Activated T-helper 2 cell treated with anti-CD3 and anti-CD28 coated beads, Interferon-gamma antibody, Interleukin-2, Interleukin-4, amounts not matched to agents 10 μg/mL and 5 μg/mL and 100 μg/mL, durations not matched to agents 14 hours and 24 hours and 36 hours (primary cell): ENCODE results near the gene ULK3. TPM values are rescaled to one million over a fixed set of nuclear protein-coding genes. Genes with fewer than 3 reads are reported as not detected.

ENCODE experiments used
- DNase-seq: peaks from one replicate; pipeline ENCODE4 v3.0.0; 2021; ENCODE audit warnings: low spot score
- H3K27ac Mint-ChIP-seq: one replicate; pipeline ENCODE4 v1.8.0; 2021; ENCODE audit warnings: mixed read lengths
- H3K27me3 Mint-ChIP-seq: one replicate; pipeline ENCODE4 v1.8.0; 2021; ENCODE audit warnings: low read depth, mixed read lengths
- H3K36me3 Mint-ChIP-seq: one replicate; pipeline ENCODE4 v1.8.0; 2021; ENCODE audit warnings: low read depth, mixed read lengths
- H3K4me1 Mint-ChIP-seq: one replicate; pipeline ENCODE4 v1.8.0; 2021; ENCODE audit warnings: low read depth, mixed read lengths
- H3K4me3 Mint-ChIP-seq: one replicate; pipeline ENCODE4 v1.8.0; 2021; ENCODE audit warnings: low read depth, mild to moderate bottlenecking, moderate library complexity, mixed read lengths
- H3K9me3 Mint-ChIP-seq: one replicate; pipeline ENCODE4 v1.8.0; 2021; ENCODE audit warnings: mixed read lengths
- intact Hi-C: fragments of 100-400 bp; cut with micrococcal nuclease; formaldehyde crosslinking; loops from one replicate; pipeline ENCODE4 v1.15.1; 2023
- total RNA-seq: library from RNA; stranded (reverse); gene quantifications from 2 replicates; pipeline ENCODE4 v1.2.3, GENCODE V29; 2022

Gene ULK3
- total RNA-seq, 1 donor from 2014 or later = 47.7 TPM

DNA sequence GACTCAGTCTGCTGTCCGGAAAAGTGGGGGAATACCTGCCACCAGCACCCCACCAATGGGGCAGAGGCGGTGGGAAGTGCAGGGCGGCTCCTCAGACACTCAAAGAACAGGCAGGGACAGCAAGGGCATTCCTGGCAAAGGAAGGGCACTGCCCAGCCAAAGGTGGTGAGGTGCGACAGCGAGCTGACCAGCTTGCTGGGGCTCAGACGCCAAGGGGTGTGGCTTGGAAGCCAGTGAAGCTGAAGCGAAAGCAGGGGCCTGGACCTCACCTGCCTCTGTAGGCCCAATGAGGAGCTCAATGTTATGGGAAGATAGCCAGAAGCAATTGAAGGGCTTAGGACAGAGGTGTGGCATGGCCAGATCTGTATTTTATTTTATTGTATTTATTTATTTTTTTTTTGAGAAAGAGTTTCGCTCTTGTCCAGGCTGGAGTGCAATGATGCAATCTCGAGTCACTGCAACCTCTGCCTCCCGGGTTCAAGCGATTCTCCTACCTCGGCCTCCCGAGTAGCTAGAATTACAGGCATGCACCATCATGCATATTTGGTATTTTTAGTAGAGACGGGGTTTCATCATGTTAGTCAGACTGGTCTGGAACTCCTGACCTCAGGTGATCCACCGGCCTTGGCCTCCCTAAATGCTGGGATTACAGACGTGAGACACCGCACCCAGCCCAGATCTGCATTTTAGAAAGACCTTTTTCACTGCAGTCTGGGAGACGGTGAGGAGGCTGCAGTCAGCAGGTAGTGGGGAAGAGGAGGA lies 34.7 kb downstream of the ULK3 start:
- no peak for DNase-seq
- intact Hi-C loops = no loop called here
- Mint-ChIP-seq H3K9me3 (no peaks in the 10 kb centered on the region), H3K4me3 (no peak overlapping the region), H3K4me1 (peaks cover 10% of the 10 kb centered on the region), H3K27ac (no peak overlapping the region), H3K36me3 (peaks cover 14% of the 10 kb centered on the region), H3K27me3 (peaks cover 2% of the 10 kb centered on the region)

DNA sequence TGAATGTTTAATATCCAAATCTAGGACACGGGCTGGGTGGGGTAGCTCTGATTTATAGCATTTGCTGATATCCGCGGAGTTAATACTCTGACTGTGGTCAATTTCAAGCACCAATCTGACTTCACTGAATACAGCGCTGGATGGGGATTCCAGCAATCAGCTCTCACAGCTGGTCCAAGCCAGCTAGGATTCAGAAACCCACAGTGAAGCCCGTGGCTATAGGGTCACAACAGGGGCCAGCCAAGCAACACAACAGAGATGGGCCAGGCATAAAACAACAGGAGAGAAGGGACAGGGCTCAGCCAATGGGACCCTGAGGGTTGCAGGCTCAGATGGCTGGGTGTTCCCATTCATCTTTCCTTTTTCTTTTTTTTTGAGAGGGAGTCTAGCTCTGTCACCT lies 35.7 kb downstream of the ULK3 start:
- Mint-ChIP-seq H3K27me3 (no peaks in the 10 kb centered on the region), H3K27ac (no peak overlapping the region), H3K36me3 (peaks cover 22% of the 10 kb centered on the region), H3K9me3 (no peaks in the 10 kb centered on the region), H3K4me3 (no peak overlapping the region), H3K4me1 (peaks cover 10% of the 10 kb centered on the region)
- intact Hi-C loops = no loop called here
- no peak for DNase-seq

DNA sequence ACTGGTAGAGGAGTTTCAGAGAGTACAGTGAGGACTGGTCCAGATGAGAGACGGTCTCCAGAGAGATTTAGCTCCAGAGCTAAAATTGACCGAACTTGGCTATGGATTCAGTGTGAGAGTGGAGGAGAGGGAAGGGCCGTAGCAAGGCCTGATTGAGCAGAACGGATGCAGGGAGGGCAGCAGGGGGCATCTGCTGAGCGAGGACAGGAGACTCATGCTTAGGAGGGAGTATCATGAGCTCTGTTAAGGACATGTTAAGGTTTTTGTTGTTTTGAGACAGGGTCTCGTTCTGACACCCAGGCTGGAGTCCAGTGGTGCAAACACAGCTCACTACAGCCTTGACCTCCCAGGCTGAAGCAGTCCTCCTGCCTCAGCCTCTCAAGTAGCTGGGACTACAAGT lies 38.0 kb downstream of the ULK3 start:
- no peaks in the 10 kb centered on the region for H3K27me3 Mint-ChIP-seq
- H3K36me3 Mint-ChIP-seq = peaks cover 44% of the 10 kb centered on the region
- H3K9me3 Mint-ChIP-seq = no peaks in the 10 kb centered on the region
- DNase-seq = no peak
- no peak overlapping the region for H3K4me3 Mint-ChIP-seq
- H3K4me1 Mint-ChIP-seq = peaks cover 13% of the 10 kb centered on the region
- peak overlapping the region; percentile 36 for H3K27ac Mint-ChIP-seq
- intact Hi-C loops = no loop called here

DNA sequence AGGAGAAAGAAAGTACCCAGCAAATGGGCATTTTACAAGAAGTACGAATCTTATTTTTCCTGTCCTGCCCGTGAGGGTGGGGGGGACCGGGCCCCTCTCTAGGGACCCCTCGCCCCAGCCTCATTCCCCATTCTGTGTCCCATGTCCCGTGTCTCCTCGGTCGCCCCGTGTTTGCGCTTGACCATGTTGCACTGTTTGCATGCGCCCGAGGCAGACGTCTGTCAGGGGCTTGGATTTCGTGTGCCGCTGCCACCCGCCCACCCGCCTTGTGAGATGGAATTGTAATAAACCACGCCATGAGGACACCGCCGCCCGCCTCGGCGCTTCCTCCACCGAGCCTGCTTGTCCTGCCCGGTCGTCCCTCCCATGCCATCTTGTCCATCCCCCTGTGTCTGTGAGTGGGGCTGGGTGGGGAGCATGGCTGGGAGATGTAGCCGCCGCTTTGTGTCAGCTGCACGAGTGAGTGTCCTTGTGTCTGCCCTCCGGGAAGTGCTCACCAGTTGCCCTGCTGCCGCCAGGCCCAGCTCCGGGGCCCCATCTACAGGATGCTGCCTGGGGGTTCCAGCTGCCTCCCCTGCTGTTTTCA lies 40.0 kb downstream of the ULK3 start:
- intact Hi-C loops = no loop called here
- Mint-ChIP-seq H3K27ac (no peak overlapping the region), H3K9me3 (no peaks in the 10 kb centered on the region), H3K4me1 (peaks cover 25% of the 10 kb centered on the region), H3K36me3 (peaks cover 59% of the 10 kb centered on the region), H3K4me3 (no peak overlapping the region), H3K27me3 (no peaks in the 10 kb centered on the region)
- DNase-seq = no peak

DNA sequence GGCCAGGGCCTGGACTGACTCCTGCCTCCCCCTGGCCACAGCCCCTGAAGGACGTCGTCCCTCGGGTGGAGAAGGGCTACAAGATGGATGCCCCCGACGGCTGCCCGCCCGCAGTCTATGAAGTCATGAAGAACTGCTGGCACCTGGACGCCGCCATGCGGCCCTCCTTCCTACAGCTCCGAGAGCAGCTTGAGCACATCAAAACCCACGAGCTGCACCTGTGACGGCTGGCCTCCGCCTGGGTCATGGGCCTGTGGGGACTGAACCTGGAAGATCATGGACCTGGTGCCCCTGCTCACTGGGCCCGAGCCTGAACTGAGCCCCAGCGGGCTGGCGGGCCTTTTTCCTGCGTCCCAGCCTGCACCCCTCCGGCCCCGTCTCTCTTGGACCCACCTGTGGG lies 40.7 kb downstream of the ULK3 start:
- peaks cover 61% of the 10 kb centered on the region for H3K36me3 Mint-ChIP-seq

DNA sequence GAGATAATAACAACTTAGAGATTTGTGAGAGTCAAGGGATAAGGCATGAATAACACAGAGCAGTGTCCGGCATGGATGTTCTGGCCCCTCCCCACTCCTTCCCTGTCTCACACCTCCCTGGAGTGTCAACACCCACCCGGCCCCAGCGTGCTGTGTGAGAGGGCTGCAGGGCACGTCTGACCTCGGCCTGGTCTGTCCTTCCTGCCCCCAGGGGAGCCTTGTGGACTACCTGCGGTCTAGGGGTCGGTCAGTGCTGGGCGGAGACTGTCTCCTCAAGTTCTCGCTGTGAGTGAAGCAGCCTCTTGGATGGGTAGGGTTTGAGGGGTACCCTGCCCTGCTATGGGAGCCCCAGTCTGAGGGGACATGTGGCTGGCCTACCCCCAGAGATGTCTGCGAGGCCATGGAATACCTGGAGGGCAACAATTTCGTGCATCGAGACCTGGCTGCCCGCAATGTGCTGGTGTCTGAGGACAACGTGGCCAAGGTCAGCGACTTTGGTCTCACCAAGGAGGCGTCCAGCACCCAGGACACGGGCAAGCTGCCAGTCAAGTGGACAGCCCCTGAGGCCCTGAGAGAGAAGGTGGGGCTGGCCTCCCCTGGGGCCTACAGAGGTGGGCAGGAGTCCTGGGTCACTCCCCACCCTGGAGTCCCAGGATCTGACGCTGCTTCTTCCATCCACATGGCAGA lies 41.5 kb downstream of the ULK3 start:
- Mint-ChIP-seq H3K4me1 (peaks cover 19% of the 10 kb centered on the region), H3K27ac (no peak overlapping the region), H3K9me3 (no peaks in the 10 kb centered on the region), H3K4me3 (no peak overlapping the region), H3K27me3 (no peaks in the 10 kb centered on the region), H3K36me3 (peaks cover 63% of the 10 kb centered on the region)
- intact Hi-C loops = no loop called here
- DNase-seq = no peak

More for the DNA sequence above, 40.7 kb downstream of the ULK3 start:
- no peak overlapping the region for H3K4me3 Mint-ChIP-seq
- DNase-seq = no peak
- no peak overlapping the region for H3K27ac Mint-ChIP-seq
- peaks cover 24% of the 10 kb centered on the region for H3K4me1 Mint-ChIP-seq
- H3K27me3 Mint-ChIP-seq = no peaks in the 10 kb centered on the region
- intact Hi-C loops = no loop called here
- H3K9me3 Mint-ChIP-seq = no peaks in the 10 kb centered on the region

DNA sequence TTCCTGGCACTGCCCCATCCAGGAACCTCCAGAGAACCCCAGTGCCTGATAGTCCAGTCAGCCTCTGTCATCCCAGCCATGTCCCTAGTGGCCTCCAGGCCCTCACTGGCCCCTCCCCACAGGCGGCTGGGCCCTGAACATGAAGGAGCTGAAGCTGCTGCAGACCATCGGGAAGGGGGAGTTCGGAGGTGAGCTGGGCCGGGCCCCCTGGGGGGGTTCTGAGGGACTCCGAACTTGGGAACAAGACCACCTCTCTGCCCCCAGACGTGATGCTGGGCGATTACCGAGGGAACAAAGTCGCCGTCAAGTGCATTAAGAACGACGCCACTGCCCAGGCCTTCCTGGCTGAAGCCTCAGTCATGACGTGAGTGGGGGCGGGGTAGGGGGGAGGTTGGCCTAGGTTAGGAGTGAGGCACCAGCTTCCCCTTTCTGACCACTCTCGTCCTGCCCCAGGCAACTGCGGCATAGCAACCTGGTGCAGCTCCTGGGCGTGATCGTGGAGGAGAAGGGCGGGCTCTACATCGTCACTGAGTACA lies 42.3 kb downstream of the ULK3 start:
- H3K4me3 Mint-ChIP-seq = no peak overlapping the region
- no peak overlapping the region for H3K27ac Mint-ChIP-seq
- H3K4me1 Mint-ChIP-seq = peaks cover 23% of the 10 kb centered on the region
- H3K36me3 Mint-ChIP-seq = peaks cover 69% of the 10 kb centered on the region
- intact Hi-C loops = loop anchor here (1.0 kb wide), 1 partner anchor 29 kb away; no protein-coding TSS in a partner anchor
- H3K9me3 Mint-ChIP-seq = no peaks in the 10 kb centered on the region
- DNase-seq = no peak
- no peaks in the 10 kb centered on the region for H3K27me3 Mint-ChIP-seq

DNA sequence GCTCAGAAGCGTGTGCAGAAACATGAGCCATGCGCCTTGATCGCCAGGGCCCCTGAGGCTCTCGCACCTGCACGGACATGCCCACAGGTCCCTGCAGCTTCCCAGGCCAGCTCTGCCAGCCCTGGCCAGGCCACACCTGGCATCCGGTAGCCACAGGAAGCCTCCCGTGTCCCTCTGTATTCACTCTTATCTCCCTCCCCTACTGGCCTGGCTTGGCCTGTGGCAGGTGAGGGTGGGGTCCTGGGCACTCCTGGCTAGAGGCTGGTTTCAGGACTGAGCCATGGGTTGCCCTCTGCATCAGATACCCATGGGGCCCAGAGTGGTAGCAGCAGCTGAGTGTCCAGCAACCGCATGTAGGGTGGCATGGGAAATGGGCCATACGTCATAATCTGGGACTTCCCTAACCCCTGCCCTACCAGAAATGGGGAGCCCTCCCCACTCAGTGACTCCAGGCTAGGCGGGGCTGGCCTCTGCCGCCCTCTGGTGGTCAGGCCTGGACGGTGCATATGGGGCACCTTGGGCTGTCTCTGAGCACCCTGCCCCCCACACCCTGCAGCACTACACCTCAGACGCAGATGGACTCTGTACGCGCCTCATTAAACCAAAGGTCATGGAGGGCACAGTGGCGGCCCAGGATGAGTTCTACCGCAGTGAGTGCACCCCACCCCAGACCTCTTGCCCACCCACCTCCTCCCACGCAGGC lies 42.9 kb downstream of the ULK3 start:
- intact Hi-C loops = loop anchor here (1.0 kb wide), 1 partner anchor 29 kb away; no protein-coding TSS in a partner anchor
- peaks cover 74% of the 10 kb centered on the region for H3K36me3 Mint-ChIP-seq
- no peak overlapping the region for H3K4me3 Mint-ChIP-seq
- H3K27ac Mint-ChIP-seq = peak overlapping the region; percentile 81
- H3K9me3 Mint-ChIP-seq = no peaks in the 10 kb centered on the region
- peaks cover 29% of the 10 kb centered on the region for H3K4me1 Mint-ChIP-seq
- DNase-seq = peak; percentile 79
- no peaks in the 10 kb centered on the region for H3K27me3 Mint-ChIP-seq

DNA sequence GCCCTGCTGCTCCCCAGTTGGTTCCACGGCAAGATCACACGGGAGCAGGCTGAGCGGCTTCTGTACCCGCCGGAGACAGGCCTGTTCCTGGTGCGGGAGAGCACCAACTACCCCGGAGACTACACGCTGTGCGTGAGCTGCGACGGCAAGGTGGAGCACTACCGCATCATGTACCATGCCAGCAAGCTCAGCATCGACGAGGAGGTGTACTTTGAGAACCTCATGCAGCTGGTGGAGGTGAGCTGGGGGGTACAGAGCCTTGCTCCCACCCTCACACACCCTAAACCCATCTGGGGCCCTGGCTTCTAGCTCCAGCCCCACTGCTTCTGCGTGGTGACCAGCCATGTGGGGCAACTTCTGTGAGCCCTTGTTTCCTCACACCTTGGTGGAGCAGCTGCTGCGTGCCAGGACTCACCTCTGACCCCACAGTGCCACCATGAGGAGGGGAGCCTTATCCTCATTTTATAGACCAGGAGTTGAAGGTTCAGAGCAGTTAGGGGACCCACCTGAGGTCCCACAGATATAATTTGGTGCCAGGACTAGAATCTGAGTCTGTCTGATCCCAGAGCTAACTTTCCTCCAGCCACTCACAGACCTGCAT lies 43.6 kb downstream of the ULK3 start:
- peak overlapping the region; percentile 81 for H3K27ac Mint-ChIP-seq
- H3K27me3 Mint-ChIP-seq = no peaks in the 10 kb centered on the region
- H3K36me3 Mint-ChIP-seq = peaks cover 76% of the 10 kb centered on the region
- H3K4me1 Mint-ChIP-seq = peaks cover 36% of the 10 kb centered on the region
- intact Hi-C loops = no loop called here
- no peak for DNase-seq
- no peak overlapping the region for H3K4me3 Mint-ChIP-seq
- H3K9me3 Mint-ChIP-seq = no peaks in the 10 kb centered on the region

DNA sequence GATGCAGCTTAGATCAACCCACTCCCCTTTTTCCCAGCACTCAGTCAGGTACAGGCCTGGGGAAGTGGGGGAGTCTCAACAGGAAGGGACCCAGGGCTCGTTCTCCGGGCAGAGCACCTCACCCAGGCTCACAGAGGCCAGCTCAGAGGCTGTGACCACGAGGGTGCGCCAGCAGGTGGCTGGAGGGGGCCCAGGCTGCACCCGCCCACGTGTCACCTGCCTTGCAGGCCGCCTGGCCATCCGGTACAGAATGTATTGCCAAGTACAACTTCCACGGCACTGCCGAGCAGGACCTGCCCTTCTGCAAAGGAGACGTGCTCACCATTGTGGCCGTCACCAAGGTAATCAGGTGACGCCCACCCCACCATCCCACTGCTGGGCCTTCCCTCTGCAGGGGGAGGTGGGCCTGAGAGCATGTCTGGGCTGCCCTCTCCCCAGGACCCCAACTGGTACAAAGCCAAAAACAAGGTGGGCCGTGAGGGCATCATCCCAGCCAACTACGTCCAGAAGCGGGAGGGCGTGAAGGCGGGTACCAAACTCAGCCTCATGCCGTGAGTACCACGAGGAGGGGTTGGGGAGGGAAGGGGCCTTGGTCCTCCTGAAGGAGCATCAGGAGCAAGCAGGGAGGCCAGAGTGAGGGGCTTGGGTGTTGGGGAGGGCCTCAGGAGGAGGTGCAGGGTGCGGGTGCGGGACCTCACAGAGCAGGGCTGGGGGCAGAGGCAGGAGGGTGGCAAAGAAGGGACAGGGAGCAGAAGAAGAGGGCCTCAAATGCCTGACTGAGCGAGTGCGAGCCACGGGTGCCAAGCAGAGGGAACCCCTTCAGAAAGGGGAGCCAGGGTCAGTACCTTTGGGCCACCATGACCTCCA lies 44.3 kb downstream of the ULK3 start:
- DNase-seq = no peak
- Mint-ChIP-seq H3K27ac (peak overlapping the region; percentile 81), H3K27me3 (no peaks in the 10 kb centered on the region), H3K4me1 (peaks cover 38% of the 10 kb centered on the region), H3K9me3 (no peaks in the 10 kb centered on the region), H3K36me3 (peaks cover 69% of the 10 kb centered on the region), H3K4me3 (no peak overlapping the region)
- intact Hi-C loops = no loop called here

DNA sequence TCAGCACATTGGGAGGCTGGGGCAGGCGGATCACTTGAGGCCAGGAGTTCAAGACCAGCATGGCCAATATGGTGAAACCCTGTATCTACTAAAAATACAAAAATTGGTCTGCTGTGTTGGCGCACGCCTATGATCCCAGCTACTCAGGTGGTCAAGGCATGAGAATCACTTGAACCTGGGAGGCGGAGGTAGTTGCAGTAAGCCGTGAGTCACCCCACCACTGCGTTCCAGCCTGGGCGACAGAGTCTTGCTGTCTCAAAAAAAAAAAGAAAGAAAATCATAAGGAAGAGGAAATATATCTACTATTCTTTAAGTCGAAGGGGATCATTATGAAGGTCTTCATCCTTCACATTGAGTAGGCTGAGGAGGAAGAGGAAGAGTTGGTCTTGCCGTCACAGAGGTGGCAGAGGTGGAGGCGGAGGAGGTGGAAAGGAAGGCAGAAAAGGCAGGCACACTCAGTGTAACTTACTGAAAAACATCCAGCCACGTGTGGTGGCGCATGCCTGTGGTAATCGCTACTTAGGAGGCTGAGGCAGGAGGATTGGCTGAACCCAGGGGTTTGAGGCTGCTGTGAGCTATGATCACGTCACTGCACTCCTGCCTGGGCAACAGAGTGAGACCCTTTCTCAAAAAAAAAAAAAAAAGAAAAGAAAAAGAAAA lies 46.9 kb downstream of the ULK3 start:
- intact Hi-C loops = no loop called here

More for the DNA sequence above, 46.9 kb downstream of the ULK3 start:
- peaks cover 60% of the 10 kb centered on the region for H3K4me1 Mint-ChIP-seq
- H3K36me3 Mint-ChIP-seq = peaks cover 57% of the 10 kb centered on the region
- no peaks in the 10 kb centered on the region for H3K27me3 Mint-ChIP-seq
- H3K4me3 Mint-ChIP-seq = peak overlapping the region; percentile 45
- H3K9me3 Mint-ChIP-seq = no peaks in the 10 kb centered on the region
- DNase-seq = no peak
- H3K27ac Mint-ChIP-seq = peak overlapping the region; percentile 95
